NCI-H774 (cell line): Measurements from ENCODE around the gene CCDC90B.
"Not testable (repeated sequence)": the region's sequence is repeated elsewhere in the genome, so short reads cannot be mapped to it uniquely, and the experiment has no call there.

Experiments
- DNase-seq: peaks from one replicate; lab custom pipeline; 2025; lab: John Stamatoyannopoulos, UW

Gene CCDC90B

GRCh38 chr11:83285771-83286528 is at the start of gene CCDC90B:
TSS of gene CCDC90B (minus strand) at chr11:83286367. CDS start at chr11:83285972, 395 bp downstream.
- DNase-seq = peak; percentile 98

- no peak for DNase-seq
Measured at GRCh38 chr11:83335446-83336070, 49.4 kb upstream of the CCDC90B start.

GRCh38 chr11:83330303-83330702 is 44.1 kb upstream of the CCDC90B start:
- DNase-seq = no peak

GRCh38 chr11:83326326-83326725 is 40.2 kb upstream of the CCDC90B start:
- DNase-seq = no peak

GRCh38 chr11:83319346-83319745 is 33.2 kb upstream of the CCDC90B start:
- DNase-seq = no peak

- no peak for DNase-seq
Measured at GRCh38 chr11:83318931-83319330, 32.8 kb upstream of the CCDC90B start.

GRCh38 chr11:83317757-83318690 is 31.9 kb upstream of the CCDC90B start:
- DNase-seq = no peak

- DNase-seq = not testable (repeated sequence)
Measured at GRCh38 chr11:83316897-83317268, 30.7 kb upstream of the CCDC90B start.

GRCh38 chr11:83316143-83316896 is 30.2 kb upstream of the CCDC90B start:
- not testable (repeated sequence) for DNase-seq

GRCh38 chr11:83312430-83312829 is 26.3 kb upstream of the CCDC90B start:
- no peak for DNase-seq

- no peak for DNase-seq
Measured at GRCh38 chr11:83311701-83312100, 25.5 kb upstream of the CCDC90B start.

GRCh38 chr11:83310718-83311117 is 24.6 kb upstream of the CCDC90B start:
- DNase-seq = no peak

GRCh38 chr11:83308536-83308935 is 22.4 kb upstream of the CCDC90B start:
- not testable (repeated sequence) for DNase-seq

GRCh38 chr11:83306200-83307080 is 20.3 kb upstream of the CCDC90B start:
- DNase-seq = no peak

- DNase-seq = no peak
Measured at GRCh38 chr11:83303316-83303715, 17.1 kb upstream of the CCDC90B start.

GRCh38 chr11:83302151-83302550 is 16.0 kb upstream of the CCDC90B start:
- no peak for DNase-seq

GRCh38 chr11:83299681-83300080 is 13.5 kb upstream of the CCDC90B start:
- DNase-seq = no peak

GRCh38 chr11:83294208-83294607 is 8.0 kb upstream of the CCDC90B start:
- no peak for DNase-seq

- DNase-seq = no peak
Measured at GRCh38 chr11:83293457-83293774, 7.2 kb upstream of the CCDC90B start.

- peak; percentile 46 for DNase-seq
Measured at GRCh38 chr11:83292709-83293456, 6.7 kb upstream of the CCDC90B start.
